Mesothelial cell of epicardium (in vitro differentiated cells): ENCODE results near the gene LNX2. TPM values are rescaled to one million over a fixed set of nuclear protein-coding genes. Genes with fewer than 3 reads are reported as not detected.

Experiments used
- DNase-seq, 2 experiments: peaks; one replicate each; pipeline ENCODE4 v3.0.0; 2021; ENCODE audit warnings: low spot score in 2 of 2; ENCODE audit not compliant: unreplicated experiment in 2 of 2
- H3K27ac Mint-ChIP-seq: 2 replicates; pipeline ENCODE4 v1.8.0; 2021; ENCODE audit warnings: mixed read lengths
- H3K27me3 Mint-ChIP-seq: 2 replicates; pipeline ENCODE4 v1.8.0; 2021; ENCODE audit warnings: low read depth, mixed read lengths
- H3K36me3 Mint-ChIP-seq: 2 replicates; pipeline ENCODE4 v1.8.0; 2021; ENCODE audit warnings: mixed read lengths
- H3K4me1 Mint-ChIP-seq: 2 replicates; pipeline ENCODE4 v1.8.0; 2021; ENCODE audit warnings: mixed read lengths
- H3K4me3 Mint-ChIP-seq: 2 replicates; pipeline ENCODE4 v1.8.0; 2021; ENCODE audit warnings: mild to moderate bottlenecking, moderate library complexity, mixed read lengths
- H3K9me3 Mint-ChIP-seq: 2 replicates; pipeline ENCODE4 v1.8.0; 2021; ENCODE audit warnings: mixed read lengths
- CTCF ChIP-seq: fragments of 200-600 bp; sonication (generic); IDR thresholded peaks from one replicate; pipeline ENCODE4 v1.5.0; 2021; ENCODE audit warnings: antibody characterized with exemption; ENCODE audit not compliant: unreplicated experiment
- total RNA-seq: library from RNA; stranded (reverse); gene quantifications from 3 replicates; pipeline ENCODE4 v1.2.1, GENCODE V29; 2021

LNX2 gene
- total RNA-seq, 1 donor from 2014 or later = 13.6 TPM

- no peak for TF ChIP-seq CTCF
- Mint-ChIP-seq H3K27me3 (no peaks in the 10 kb centered on the region), H3K9me3 (no peaks in the 10 kb centered on the region), H3K36me3 (peaks cover 33% of the 10 kb centered on the region), H3K4me3 (no peak overlapping the region), H3K4me1 (peaks cover 21% of the 10 kb centered on the region), H3K27ac (no peak overlapping the region)
- DNase-seq = no peak
Measured at GRCh38 chr13:27625839-27626238, 5.5 kb upstream of the LNX2 start.

GRCh38 chr13:27624071-27624470, 3.7 kb upstream of the LNX2 start:
- Mint-ChIP-seq H3K27ac (no peak overlapping the region), H3K27me3 (no peaks in the 10 kb centered on the region), H3K36me3 (peaks cover 28% of the 10 kb centered on the region), H3K4me1 (peaks cover 28% of the 10 kb centered on the region), H3K4me3 (no peak overlapping the region), H3K9me3 (no peaks in the 10 kb centered on the region)
- no peak for TF ChIP-seq CTCF
- DNase-seq = no peak

GRCh38 chr13:27622881-27623280, 2.6 kb upstream of the LNX2 start:
- peak overlapping the region; percentile 96 for H3K27ac Mint-ChIP-seq
- peaks cover 40% of the 10 kb centered on the region for H3K4me1 Mint-ChIP-seq
- peaks cover 22% of the 10 kb centered on the region for H3K36me3 Mint-ChIP-seq
- H3K27me3 Mint-ChIP-seq = no peaks in the 10 kb centered on the region
- DNase-seq = no peak
- TF ChIP-seq CTCF = no peak
- peak overlapping the region; percentile 90 for H3K4me3 Mint-ChIP-seq
- H3K9me3 Mint-ChIP-seq = no peaks in the 10 kb centered on the region

GRCh38 chr13:27622102-27622820, 1.9 kb upstream of the LNX2 start:
- Mint-ChIP-seq H3K4me1 (peaks cover 46% of the 10 kb centered on the region), H3K36me3 (peaks cover 17% of the 10 kb centered on the region), H3K9me3 (no peaks in the 10 kb centered on the region), H3K27ac (peak overlapping the region; percentile 96), H3K27me3 (no peaks in the 10 kb centered on the region), H3K4me3 (peak overlapping the region; percentile 90)
- no peak for TF ChIP-seq CTCF
- DNase-seq = no peak

- peaks cover 49% of the 10 kb centered on the region for H3K4me1 Mint-ChIP-seq
- peak; percentile 69 to 76 for DNase-seq
- H3K27me3 Mint-ChIP-seq = no peaks in the 10 kb centered on the region
- H3K27ac Mint-ChIP-seq = peak within 1 kb of the TSS; percentile 98
- peaks cover 17% of the 10 kb centered on the region for H3K36me3 Mint-ChIP-seq
- no peaks in the 10 kb centered on the region for H3K9me3 Mint-ChIP-seq
- TF ChIP-seq CTCF = no peak
- H3K4me3 Mint-ChIP-seq = peak within 1 kb of the TSS; percentile 94
Measured at GRCh38 chr13:27621366-27622101, 1.2 kb upstream of the LNX2 start, which contains the start of gene POLR1D. Gene POLR1D (plus strand): TSS chr13:27621892. CDS start chr13:27621984, 92 bp downstream.
